Liver (tissue), 9 donors: ENCODE data around the gene ZNF217. TPM values are rescaled to one million over a fixed set of nuclear protein-coding genes. Genes with fewer than 3 reads are reported as not detected.

Experiments
- DNase-seq: peaks from one replicate; pipeline ENCODE4 v3.0.0-alpha.2; 2017; ENCODE audit warnings: low spot score
- H3K27ac ChIP-seq, 2 donors: one replicate each; pipeline ENCODE4 v1.7.0; 2013; ENCODE audit warnings: inconsistent platforms in 2 of 2, low read length in 2 of 2, control low read depth in 1 of 2, low read depth in 1 of 2, mild to moderate bottlenecking in 1 of 2
- H3K27me3 ChIP-seq, 4 donors: one replicate each; pipeline versions ENCODE4 v1.6.1 to v1.7.0; 2013; ENCODE audit warnings: low read length in 3 of 4, inconsistent platforms in 1 of 4, mild to moderate bottlenecking in 1 of 4, moderate library complexity in 1 of 4; ENCODE audit not compliant: control insufficient read depth in 4 of 4, insufficient read depth in 4 of 4
- H3K36me3 ChIP-seq, 4 donors: one replicate each; pipeline versions ENCODE4 v1.6.1 to v1.7.0; 2013; ENCODE audit warnings: low read length in 3 of 4, mild to moderate bottlenecking in 3 of 4, low read depth in 1 of 4, moderate library complexity in 1 of 4; ENCODE audit not compliant: control insufficient read depth in 4 of 4, insufficient read depth in 3 of 4
- H3K4me1 ChIP-seq, 4 donors: one replicate each; pipeline versions ENCODE4 v1.6.1 to v1.7.0; 2013; ENCODE audit warnings: low read length in 3 of 4, mild to moderate bottlenecking in 3 of 4, moderate library complexity in 1 of 4; ENCODE audit not compliant: control insufficient read depth in 4 of 4, insufficient read depth in 4 of 4
- H3K4me3 ChIP-seq, 3 donors: one replicate each; pipeline versions ENCODE4 v1.6.1 to v1.7.0; 2013; ENCODE audit warnings: low read length in 3 of 3, control low read depth in 1 of 3, low read depth in 1 of 3, mild to moderate bottlenecking in 1 of 3
- H3K9ac ChIP-seq, 2 donors: one replicate each; pipeline ENCODE4 v1.7.0; 2013; ENCODE audit warnings: low read length in 2 of 2, mild to moderate bottlenecking in 2 of 2, moderate library complexity in 2 of 2, control low read depth in 1 of 2, low read depth in 1 of 2
- H3K9me3 ChIP-seq, 4 donors: one replicate each; pipeline versions ENCODE4 v1.6.1 to v1.7.0; 2013; ENCODE audit warnings: low read length in 3 of 4; ENCODE audit not compliant: control insufficient read depth in 4 of 4
- CTCF ChIP-seq: fragments of 150-350 bp; IDR thresholded peaks from 2 replicates; pipeline ENCODE4 v1.5.1; 2017; ENCODE audit warnings: improper control_type of control experiment, low read depth, low read length; ENCODE audit not compliant: missing input control
- EGR1 ChIP-seq, 2 donors: IDR thresholded peaks; 2 replicates each; pipeline ENCODE4 v1.6.1; 2016 to 2018; ENCODE audit warnings: antibody characterized with exemption in 2 of 2, low read depth in 2 of 2
- FOXA1 ChIP-seq: IDR thresholded peaks from 2 replicates; pipeline ENCODE4 v1.6.1; 2016; ENCODE audit warnings: antibody characterized with exemption
- FOXA2 ChIP-seq: IDR thresholded peaks from 2 replicates; pipeline ENCODE4 v1.6.1; 2016; ENCODE audit warnings: antibody characterized with exemption
- GABPA ChIP-seq, 2 donors: IDR thresholded peaks in 1 of 2; conservative IDR thresholded peaks in 1 of 2; 2 replicates each; pipeline ENCODE4 v1.6.1; 2016; ENCODE audit warnings: antibody characterized with exemption in 2 of 2, mild to moderate bottlenecking in 1 of 2, moderate library complexity in 1 of 2
- HNF4A ChIP-seq, 2 donors: conservative IDR thresholded peaks; 2 replicates each; pipeline ENCODE4 v1.6.1; 2016; ENCODE audit warnings: antibody characterized with exemption in 2 of 2, mild to moderate bottlenecking in 2 of 2
- HNF4G ChIP-seq: IDR thresholded peaks from 2 replicates; pipeline ENCODE4 v1.6.1; 2016; ENCODE audit warnings: antibody characterized with exemption
- JUND ChIP-seq, 2 donors: IDR thresholded peaks; 2 replicates each; pipeline ENCODE4 v1.6.1; 2016; ENCODE audit warnings: antibody characterized with exemption in 2 of 2
- MAX ChIP-seq: IDR thresholded peaks from 2 replicates; pipeline ENCODE4 v1.6.1; 2016; ENCODE audit warnings: antibody characterized with exemption
- NR2F2 ChIP-seq: IDR thresholded peaks from 2 replicates; pipeline ENCODE4 v1.6.1; 2016; ENCODE audit warnings: antibody characterized with exemption
- RAD21 ChIP-seq, 2 donors: IDR thresholded peaks; 2 replicates each; pipeline ENCODE4 v1.6.1; 2016; ENCODE audit warnings: antibody characterized with exemption in 2 of 2, mild to moderate bottlenecking in 2 of 2
- SP1 ChIP-seq: IDR thresholded peaks from 2 replicates; pipeline ENCODE4 v1.6.1; 2018; ENCODE audit warnings: antibody characterized with exemption, mild to moderate bottlenecking
- TAF1 ChIP-seq: conservative IDR thresholded peaks from 2 replicates; pipeline ENCODE4 v1.6.1; 2016; ENCODE audit warnings: antibody characterized with exemption, mild to moderate bottlenecking
- YY1 ChIP-seq: IDR thresholded peaks from 2 replicates; pipeline ENCODE4 v1.6.1; 2016; ENCODE audit warnings: antibody characterized with exemption, mild to moderate bottlenecking
- ZBTB33 ChIP-seq: IDR thresholded peaks from 2 replicates; pipeline ENCODE4 v1.6.1; 2016; ENCODE audit warnings: antibody characterized with exemption
- WGBS: extraction: QIAGEN DNeasy Blood & Tissue Kit; methylation state at CpG from one replicate; pipeline ENCODE4 v1.1.7; 2013; 5-methylcytosine and 5-hydroxymethylcytosine counted together
- polyA plus RNA-seq, 2 donors: library from polyadenylated mRNA; stranded (reverse) in 1 of 2; unstranded in 1 of 2; fragments of 200-250 nt in 1 of 2; fragments of >200 nt in 1 of 2; fragmentation: Nextera tagmentation in 1 of 2; extraction: Ambion mirVana in 1 of 2; gene quantifications; one replicate each; pipeline versions ENCODE4 v1.2.1 to v1.2.3, GENCODE V29; 2013 to 2015
- total RNA-seq, 2 donors: library from RNA; depleted of rRNA; stranded (reverse); fragments of >200 nt; gene quantifications; one replicate each; pipeline ENCODE4 v1.2.3, GENCODE V29; 2014
- TF ChIP-seq, protein P1 (sequence below): IDR thresholded peaks from 2 replicates; pipeline ENCODE4 v1.6.1; 2016; ENCODE audit warnings: antibody characterized with exemption
- TF ChIP-seq, protein P2 (sequence below): IDR thresholded peaks from 2 replicates; pipeline ENCODE4 v1.6.1; 2016; ENCODE audit warnings: antibody characterized with exemption, mild to moderate bottlenecking
- donor health status: healthy.
- donor health status: healthy.
- donor health status: healthy.
- donor health status: healthy.
- donor health status: healthy.

ZNF217 gene
- total and polyA plus RNA-seq, 4 donors: 4.2 to 16.3 (median 11.2) TPM

- H3K9me3 ChIP-seq: no peaks in the 10 kb centered on the region
- H3K9ac ChIP-seq: peak overlapping the region; percentile 2 to 28
- H3K36me3 ChIP-seq: peaks cover 11 to 18% (median 14%) of the 10 kb centered on the region in 4 donors
- no peaks in the 10 kb centered on the region for H3K27me3 ChIP-seq
- peaks cover 10 to 38% (median 27%) of the 10 kb centered on the region in 4 donors for H3K4me1 ChIP-seq
- WGBS: 50% methylated on average over 13 of the region's 13 CpGs
- H3K27ac ChIP-seq: peak overlapping the region; percentile 54 to 55
- no peak overlapping the region for H3K4me3 ChIP-seq
- peak; percentile 31 to 45 for TF ChIP-seq JUND (IDR thresholded peaks at IDR 0.05)
- TF ChIP-seq, protein P1, sequence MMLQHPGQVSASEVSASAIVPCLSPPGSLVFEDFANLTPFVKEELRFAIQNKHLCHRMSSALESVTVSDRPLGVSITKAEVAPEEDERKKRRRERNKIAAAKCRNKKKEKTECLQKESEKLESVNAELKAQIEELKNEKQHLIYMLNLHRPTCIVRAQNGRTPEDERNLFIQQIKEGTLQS: peak; percentile 20
- TF ChIP-seq ZBTB33: no peak
- DNase-seq: no peak
Measured at GRCh38 chr20:53582574-53583351, 10.9 kb downstream of the ZNF217 start.

- no peak for DNase-seq
- peaks cover 10 to 38% (median 27%) of the 10 kb centered on the region in 4 donors for H3K4me1 ChIP-seq
- WGBS: 88% methylated on average over 9 of the region's 9 CpGs
- no peak overlapping the region for H3K4me3 ChIP-seq
- TF ChIP-seq EGR1 (IDR thresholded peaks at IDR 0.05; ENCODE audit: low read depth in 2 of 2) (no peak), NR2F2 (no peak), YY1 (no peak), FOXA1 (no peak), SP1 (no peak), HNF4A (conservative IDR thresholded peaks at IDR 0.05) (no peak), HNF4G (no peak), CTCF (no peak), FOXA2 (no peak), JUND (IDR thresholded peaks at IDR 0.05) (no peak), MAX (no peak), TAF1 (no peak), GABPA (IDR thresholded peaks at IDR 0.05 in 1 of 2, conservative IDR thresholded peaks at IDR 0.05 in 1 of 2) (no peak), RAD21 (IDR thresholded peaks at IDR 0.05) (no peak)
- TF ChIP-seq, protein P2, sequence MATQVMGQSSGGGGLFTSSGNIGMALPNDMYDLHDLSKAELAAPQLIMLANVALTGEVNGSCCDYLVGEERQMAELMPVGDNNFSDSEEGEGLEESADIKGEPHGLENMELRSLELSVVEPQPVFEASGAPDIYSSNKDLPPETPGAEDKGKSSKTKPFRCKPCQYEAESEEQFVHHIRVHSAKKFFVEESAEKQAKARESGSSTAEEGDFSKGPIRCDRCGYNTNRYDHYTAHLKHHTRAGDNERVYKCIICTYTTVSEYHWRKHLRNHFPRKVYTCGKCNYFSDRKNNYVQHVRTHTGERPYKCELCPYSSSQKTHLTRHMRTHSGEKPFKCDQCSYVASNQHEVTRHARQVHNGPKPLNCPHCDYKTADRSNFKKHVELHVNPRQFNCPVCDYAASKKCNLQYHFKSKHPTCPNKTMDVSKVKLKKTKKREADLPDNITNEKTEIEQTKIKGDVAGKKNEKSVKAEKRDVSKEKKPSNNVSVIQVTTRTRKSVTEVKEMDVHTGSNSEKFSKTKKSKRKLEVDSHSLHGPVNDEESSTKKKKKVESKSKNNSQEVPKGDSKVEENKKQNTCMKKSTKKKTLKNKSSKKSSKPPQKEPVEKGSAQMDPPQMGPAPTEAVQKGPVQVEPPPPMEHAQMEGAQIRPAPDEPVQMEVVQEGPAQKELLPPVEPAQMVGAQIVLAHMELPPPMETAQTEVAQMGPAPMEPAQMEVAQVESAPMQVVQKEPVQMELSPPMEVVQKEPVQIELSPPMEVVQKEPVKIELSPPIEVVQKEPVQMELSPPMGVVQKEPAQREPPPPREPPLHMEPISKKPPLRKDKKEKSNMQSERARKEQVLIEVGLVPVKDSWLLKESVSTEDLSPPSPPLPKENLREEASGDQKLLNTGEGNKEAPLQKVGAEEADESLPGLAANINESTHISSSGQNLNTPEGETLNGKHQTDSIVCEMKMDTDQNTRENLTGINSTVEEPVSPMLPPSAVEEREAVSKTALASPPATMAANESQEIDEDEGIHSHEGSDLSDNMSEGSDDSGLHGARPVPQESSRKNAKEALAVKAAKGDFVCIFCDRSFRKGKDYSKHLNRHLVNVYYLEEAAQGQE: no peak
- TF ChIP-seq, protein P1: no peak
- no peak overlapping the region for H3K9ac ChIP-seq
- no peaks in the 10 kb centered on the region for H3K9me3 ChIP-seq
- H3K27me3 ChIP-seq: no peaks in the 10 kb centered on the region
- H3K36me3 ChIP-seq: peaks cover 12 to 18% (median 14%) of the 10 kb centered on the region in 4 donors
- H3K27ac ChIP-seq: peak overlapping the region in 1 of 2 donors; percentile 54
Measured at GRCh38 chr20:53582251-53582570, 11.4 kb downstream of the ZNF217 start.
